Cardiac muscle cell (in vitro differentiated cells and primary cell): ENCODE measurements around the gene MC3R. TPM values are rescaled to one million over a fixed set of nuclear protein-coding genes. Genes with fewer than 3 reads are reported as not detected.

Experiments used
- DNase-seq, 2 donors: peaks; one replicate each; pipeline versions ENCODE4 v3.0.0 to v3.0.0-alpha.2; 2010 to 2017; ENCODE audit warnings: low read depth in 1 of 2, low spot score in 1 of 2
- H3K27ac ChIP-seq: fragments of 200-600 bp; sonication (generic); 2 replicates; pipeline ENCODE4 v1.5.1; 2016
- H3K27me3 ChIP-seq: fragments of 200-600 bp; sonication (generic); 2 replicates; pipeline ENCODE4 v1.6.0; 2016; ENCODE audit warnings: control low read depth
- H3K36me3 ChIP-seq: fragments of 200-600 bp; sonication (generic); 2 replicates; pipeline ENCODE4 v1.5.1; 2016; ENCODE audit warnings: control low read depth
- H3K4me1 ChIP-seq: fragments of 200-600 bp; sonication (generic); 2 replicates; pipeline ENCODE4 v1.8.1; 2017; ENCODE audit warnings: low read depth, mild to moderate bottlenecking, mixed run types
- H3K4me3 ChIP-seq: fragments of 200-600 bp; sonication (generic); 2 replicates; pipeline ENCODE4 v1.5.1; 2016; ENCODE audit warnings: mild to moderate bottlenecking
- H3K9me3 ChIP-seq: fragments of 200-600 bp; sonication (generic); 2 replicates; pipeline ENCODE4 v1.5.1; 2017; ENCODE audit warnings: low read depth, mild to moderate bottlenecking, control low read depth
- CTCF ChIP-seq: IDR thresholded peaks from 2 replicates; pipeline ENCODE4 v1.5.1; 2012; ENCODE audit warnings: low read depth, mild to moderate bottlenecking, low read length
- polyA plus RNA-seq: library from polyadenylated mRNA; unstranded; fragments of >200 nt; fragmentation: Nextera tagmentation; extraction: Ambion mirVana; gene quantifications from 2 replicates; pipeline ENCODE4 v1.2.1, GENCODE V29; 2016
- total RNA-seq: library from RNA; depleted of rRNA; stranded (reverse); fragments of >200 nt; gene quantifications from 2 replicates; pipeline ENCODE4 v1.2.3, GENCODE V29; 2016

MC3R gene
- total and polyA plus RNA-seq, 2 experiments from 2014 or later, result not detected

- Histone ChIP-seq H3K4me3 (no peak overlapping the region), H3K36me3 (no peaks in the 10 kb centered on the region), H3K27me3 (no peaks in the 10 kb centered on the region), H3K27ac (no peak overlapping the region), H3K4me1 (no peaks in the 10 kb centered on the region), H3K9me3 (no peaks in the 10 kb centered on the region)
- TF ChIP-seq CTCF, result no peak
- peak in 1 of 2 donors; percentile 1 for DNase-seq
These were observed 868 bp downstream of the MC3R start for GRCh38 chr20:56249244-56249955.

DNA sequence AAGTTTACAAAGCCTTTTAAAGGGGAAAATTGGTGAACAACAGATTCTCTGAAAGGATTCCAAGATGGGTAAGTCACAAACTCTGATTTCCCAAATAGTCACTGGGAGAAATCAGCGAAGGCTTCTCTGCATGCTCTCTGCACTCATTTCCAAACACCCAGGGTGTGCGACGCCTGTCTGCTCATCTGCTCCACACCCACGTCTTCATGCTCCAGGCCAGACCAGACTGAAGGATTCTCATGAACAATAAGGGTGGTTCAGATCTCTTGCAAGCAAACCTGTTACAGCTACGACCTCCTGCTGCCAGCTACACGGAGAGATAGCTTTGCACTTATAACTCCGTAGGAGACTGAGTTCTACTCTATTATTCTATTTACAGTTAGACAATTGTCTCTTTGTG is 1.4 kb downstream of the MC3R start:
- no peak overlapping the region for H3K27ac ChIP-seq
- no peaks in the 10 kb centered on the region for H3K9me3 ChIP-seq
- H3K4me3 ChIP-seq, result no peak overlapping the region
- H3K36me3 ChIP-seq, result no peaks in the 10 kb centered on the region
- no peak for DNase-seq
- no peaks in the 10 kb centered on the region for H3K27me3 ChIP-seq
- H3K4me1 ChIP-seq, result no peaks in the 10 kb centered on the region
- no peak for TF ChIP-seq CTCF

GRCh38 chr20:56257604-56258003 is 9.1 kb downstream of the MC3R start:
- no peak for TF ChIP-seq CTCF
- Histone ChIP-seq H3K4me1 (no peaks in the 10 kb centered on the region), H3K36me3 (no peaks in the 10 kb centered on the region), H3K27me3 (no peaks in the 10 kb centered on the region), H3K27ac (no peak overlapping the region), H3K4me3 (no peak overlapping the region), H3K9me3 (no peaks in the 10 kb centered on the region)
- DNase-seq, result no peak

GRCh38 chr20:56259948-56260347 is 11.4 kb downstream of the MC3R start:
- H3K9me3 ChIP-seq, result no peaks in the 10 kb centered on the region
- H3K36me3 ChIP-seq, result no peaks in the 10 kb centered on the region
- H3K27ac ChIP-seq, result no peak overlapping the region
- no peak overlapping the region for H3K4me3 ChIP-seq
- no peak for DNase-seq
- no peak for TF ChIP-seq CTCF
- H3K27me3 ChIP-seq, result no peaks in the 10 kb centered on the region
- no peaks in the 10 kb centered on the region for H3K4me1 ChIP-seq

GRCh38 chr20:56268536-56268935 is 20.0 kb downstream of the MC3R start:
- DNase-seq, result no peak
- H3K9me3 ChIP-seq, result no peaks in the 10 kb centered on the region

More at GRCh38 chr20:56268536-56268935, 20.0 kb downstream of the MC3R start:
- no peaks in the 10 kb centered on the region for H3K36me3 ChIP-seq
- H3K27ac ChIP-seq, result no peak overlapping the region
- no peak overlapping the region for H3K4me3 ChIP-seq
- no peaks in the 10 kb centered on the region for H3K4me1 ChIP-seq
- no peaks in the 10 kb centered on the region for H3K27me3 ChIP-seq
- TF ChIP-seq CTCF, result no peak
